ENCODE results near the gene SEMA4D. TPM values are rescaled to one million over a fixed set of nuclear protein-coding genes. Genes with fewer than 3 reads are reported as not detected.
A peak's percentile ranks its signal among the peaks of the same experiment; 100 is the strongest.

Gene SEMA4D
- total and polyA plus RNA-seq, 12 donors = 3.5 to 57.0 (median 26.7) TPM

DNA sequence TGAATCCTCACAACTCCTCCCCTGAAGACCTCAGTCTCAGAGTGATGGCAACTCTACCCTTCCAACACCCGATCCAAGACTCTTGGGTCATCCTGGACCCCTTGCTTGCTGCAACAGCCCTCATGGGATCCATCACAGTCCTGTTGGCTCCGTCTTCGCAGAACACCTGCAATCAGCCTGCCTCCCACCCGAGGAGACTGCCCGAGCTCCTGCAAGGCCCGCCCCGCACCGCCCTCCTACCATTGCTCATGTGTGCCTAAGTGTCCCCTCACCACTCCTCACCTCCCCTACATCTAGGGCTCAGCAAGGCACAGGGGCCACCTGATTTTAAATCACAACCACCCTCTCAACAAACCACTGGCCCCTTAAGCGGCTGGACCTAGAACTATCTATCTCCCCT lies 5.3 kb downstream of the SEMA4D start:
- intact Hi-C loops (cut with DNase I) = no loop called here
- WGBS, 4 donors = 92 to 99% (median 96%) methylated on average over 5 to 9 of the region's 9 CpGs
- Histone ChIP-seq H3K27me3 (no peaks in the 10 kb centered on the region), H3K36me3 (replicated peaks in 1 of 2) (no peaks in the 10 kb centered on the region), H3K4me1 (replicated peaks in 1 of 2) (peaks cover 14 to 38% of the 10 kb centered on the region in 2 donors), H3K4me3 (no peak overlapping the region), H3K27ac (no peak overlapping the region), H3K9me3 (replicated peaks in 1 of 3) (no peaks in the 10 kb centered on the region)
- peak in 1 of 7 donors; percentile 33 for DNase-seq
- TF ChIP-seq, protein P1, sequence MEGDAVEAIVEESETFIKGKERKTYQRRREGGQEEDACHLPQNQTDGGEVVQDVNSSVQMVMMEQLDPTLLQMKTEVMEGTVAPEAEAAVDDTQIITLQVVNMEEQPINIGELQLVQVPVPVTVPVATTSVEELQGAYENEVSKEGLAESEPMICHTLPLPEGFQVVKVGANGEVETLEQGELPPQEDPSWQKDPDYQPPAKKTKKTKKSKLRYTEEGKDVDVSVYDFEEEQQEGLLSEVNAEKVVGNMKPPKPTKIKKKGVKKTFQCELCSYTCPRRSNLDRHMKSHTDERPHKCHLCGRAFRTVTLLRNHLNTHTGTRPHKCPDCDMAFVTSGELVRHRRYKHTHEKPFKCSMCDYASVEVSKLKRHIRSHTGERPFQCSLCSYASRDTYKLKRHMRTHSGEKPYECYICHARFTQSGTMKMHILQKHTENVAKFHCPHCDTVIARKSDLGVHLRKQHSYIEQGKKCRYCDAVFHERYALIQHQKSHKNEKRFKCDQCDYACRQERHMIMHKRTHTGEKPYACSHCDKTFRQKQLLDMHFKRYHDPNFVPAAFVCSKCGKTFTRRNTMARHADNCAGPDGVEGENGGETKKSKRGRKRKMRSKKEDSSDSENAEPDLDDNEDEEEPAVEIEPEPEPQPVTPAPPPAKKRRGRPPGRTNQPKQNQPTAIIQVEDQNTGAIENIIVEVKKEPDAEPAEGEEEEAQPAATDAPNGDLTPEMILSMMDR (IDR thresholded peaks at IDR 0.05) = no peak
- TF ChIP-seq POLR2A (IDR thresholded peaks at IDR 0.05) = no peak

DNA sequence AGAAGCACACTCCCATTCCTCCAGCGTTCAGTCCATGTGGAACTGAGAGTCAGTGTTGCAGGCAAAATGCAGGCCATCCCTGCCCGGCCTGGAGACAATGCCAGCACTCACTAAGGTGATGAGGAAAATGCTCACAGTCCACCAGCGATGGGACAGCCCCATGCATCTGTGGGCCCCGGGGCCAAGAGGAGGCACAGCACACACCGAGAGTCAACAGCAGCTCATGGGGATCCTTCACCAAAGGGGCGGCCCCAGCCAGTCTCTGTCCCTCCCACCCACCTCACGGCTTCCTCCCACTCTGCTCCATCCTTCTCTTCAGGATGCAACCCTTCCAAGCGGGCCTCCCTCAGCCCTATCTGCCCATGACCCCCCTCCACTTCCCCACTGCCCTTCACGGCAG lies 6.2 kb downstream of the SEMA4D start:
- Histone ChIP-seq H3K27me3 (no peaks in the 10 kb centered on the region), H3K27ac (no peak overlapping the region), H3K9me3 (replicated peaks in 1 of 3) (no peaks in the 10 kb centered on the region), H3K4me1 (replicated peaks in 1 of 2) (peaks cover 9 to 36% of the 10 kb centered on the region in 2 donors), H3K4me3 (no peak overlapping the region), H3K36me3 (replicated peaks in 1 of 2) (no peaks in the 10 kb centered on the region)
- intact Hi-C loops (cut with DNase I) = no loop called here
- WGBS, 4 donors = 90 to 95% (median 93%) methylated on average over 4 to 9 of the region's 9 CpGs
- DNase-seq = peak in 1 of 7 donors; percentile 43
- TF ChIP-seq, protein P1 (IDR thresholded peaks at IDR 0.05) = no peak
- no peak for TF ChIP-seq POLR2A (IDR thresholded peaks at IDR 0.05)

DNA sequence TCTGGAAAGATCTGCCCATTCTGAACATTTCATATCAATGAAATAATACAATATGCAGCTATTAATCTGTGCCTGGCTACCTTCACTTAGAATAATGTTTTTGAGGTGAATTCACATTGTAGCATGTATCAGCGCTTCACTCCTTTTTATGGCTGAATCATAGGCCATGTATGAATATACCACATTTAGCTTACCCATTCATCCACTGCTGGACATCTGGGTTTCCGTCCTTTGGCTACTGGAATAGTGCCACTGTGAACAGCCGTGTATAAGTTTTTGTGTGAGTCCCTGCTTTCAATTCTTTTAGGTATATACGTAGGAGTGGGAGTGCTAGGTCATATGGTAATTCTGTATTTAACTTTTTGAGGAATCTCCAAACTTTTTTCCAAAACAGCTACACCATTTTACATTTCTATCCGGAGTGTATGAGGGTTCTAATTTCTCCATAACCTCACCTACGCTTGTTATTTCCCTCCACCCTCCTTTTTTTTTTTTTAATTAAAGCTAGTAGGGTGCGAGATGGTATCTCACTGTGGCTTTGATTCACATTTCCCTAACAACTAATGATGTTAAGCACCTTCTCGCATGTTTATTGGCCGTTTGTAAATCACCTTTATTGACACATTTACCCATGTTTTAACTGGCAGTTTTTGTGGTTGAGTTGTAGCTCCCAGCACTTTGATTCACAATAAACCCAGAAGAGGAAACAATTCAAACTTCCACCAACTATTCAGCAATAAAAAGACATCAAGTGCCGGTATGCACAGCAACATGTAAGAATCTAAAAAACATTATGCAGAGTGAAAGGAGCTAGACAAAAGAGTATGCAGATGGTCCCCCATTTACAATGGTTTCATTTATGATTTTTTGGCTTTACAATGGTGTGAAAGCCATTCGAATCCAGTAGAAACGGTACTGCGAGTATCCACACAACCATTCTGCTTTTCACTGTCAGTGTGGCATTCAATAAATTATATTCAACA lies 8.1 kb downstream of the SEMA4D start:
- Histone ChIP-seq H3K4me3 (no peak overlapping the region), H3K36me3 (replicated peaks in 1 of 2) (no peaks in the 10 kb centered on the region), H3K9me3 (replicated peaks in 1 of 3) (no peaks in the 10 kb centered on the region), H3K27ac (no peak overlapping the region), H3K27me3 (no peaks in the 10 kb centered on the region), H3K4me1 (replicated peaks in 1 of 2) (peaks cover 0 to 26% of the 10 kb centered on the region in 2 donors)
- DNase-seq = peak in 1 of 7 donors; percentile 27
- intact Hi-C loops (cut with DNase I) = loop anchor here in 1 of 2 donors (10.0 kb wide), 1 partner anchor 55 kb away; no protein-coding TSS in a partner anchor
- TF ChIP-seq, protein P1 (IDR thresholded peaks at IDR 0.05) = no peak
- no peak for TF ChIP-seq POLR2A (IDR thresholded peaks at IDR 0.05)
- WGBS, 4 donors = 80 to 82% (median 82%) methylated on average over 13 of the region's 13 CpGs

DNA sequence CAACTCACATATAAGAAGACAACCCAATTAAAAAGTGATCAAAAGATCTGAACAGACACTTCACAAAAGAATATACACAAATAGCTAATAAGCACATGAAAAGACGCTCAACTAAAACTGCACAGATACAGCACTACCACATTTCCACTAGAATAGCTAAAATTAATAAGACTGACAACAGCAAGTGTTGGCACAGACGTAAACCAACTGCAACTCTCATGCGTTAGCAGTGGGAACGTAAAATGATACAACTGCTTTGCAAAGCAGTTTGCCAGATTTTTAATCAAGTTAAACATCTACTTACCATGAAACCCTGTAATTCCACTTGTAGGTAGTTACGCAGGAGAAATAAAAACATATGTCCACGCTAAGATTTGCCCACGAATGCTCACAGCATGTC lies 9.0 kb downstream of the SEMA4D start:
- DNase-seq = no peak
- Histone ChIP-seq H3K9me3 (replicated peaks in 1 of 3) (no peaks in the 10 kb centered on the region), H3K36me3 (replicated peaks in 1 of 2) (no peaks in the 10 kb centered on the region), H3K27ac (no peak overlapping the region), H3K4me1 (replicated peaks in 1 of 2) (peaks cover 0 to 21% of the 10 kb centered on the region in 2 donors), H3K27me3 (no peaks in the 10 kb centered on the region), H3K4me3 (no peak overlapping the region)
- intact Hi-C loops (cut with DNase I) = loop anchor here in 1 of 2 donors (10.0 kb wide), 1 partner anchor 56 kb away; no protein-coding TSS in a partner anchor
- WGBS, 4 donors = 88 to 96% (median 91%) methylated on average over 7 of the region's 7 CpGs
- TF ChIP-seq POLR2A (IDR thresholded peaks at IDR 0.05) = no peak
- TF ChIP-seq, protein P1 (IDR thresholded peaks at IDR 0.05) = no peak

Data from adrenal gland (tissue), 12 donors.